Esophagus muscularis mucosa (tissue), 4 donors: ENCODE data around the gene WSCD2. TPM values are rescaled to one million over a fixed set of nuclear protein-coding genes. Genes with fewer than 3 reads are reported as not detected.

Source experiments
- DNase-seq: peaks from one replicate; pipeline ENCODE4 v3.0.0-alpha.2; 2017; ENCODE audit errors: extremely low spot score
- H3K27ac ChIP-seq, 4 donors: fragments of 200-600 bp; sonication (generic); replicated peaks in 1 of 4; 1 replicate in 3 of 4; 2 replicates in 1 of 4; pipeline ENCODE4 v1.5.1; 2016 to 2019; ENCODE audit warnings: mild to moderate bottlenecking in 1 of 4
- H3K27me3 ChIP-seq, 4 donors: fragments of 200-600 bp; sonication (generic); one replicate each; pipeline versions ENCODE4 v1.5.1 to v1.6.0; 2016 to 2019
- H3K36me3 ChIP-seq, 4 donors: fragments of 200-600 bp; sonication (generic); one replicate each; pipeline ENCODE4 v1.5.1; 2016 to 2019
- H3K4me1 ChIP-seq, 4 donors: fragments of 200-600 bp; sonication (generic); one replicate each; pipeline ENCODE4 v1.5.1; 2016 to 2019
- H3K4me3 ChIP-seq, 4 donors: fragments of 200-600 bp; sonication (generic); 1 replicate in 2 of 4; 2 replicates in 2 of 4; pipeline ENCODE4 v1.5.1; 2016 to 2019; ENCODE audit warnings: mild to moderate bottlenecking in 4 of 4, moderate library complexity in 1 of 4
- H3K9me3 ChIP-seq, 4 donors: fragments of 200-600 bp; sonication (generic); 1 replicate in 3 of 4; 2 replicates in 1 of 4; pipeline ENCODE4 v1.5.1; 2016 to 2019
- CTCF ChIP-seq, 3 experiments: fragments of 200-600 bp in 2 of 3; fragments of 450-650 bp in 1 of 3; sonication (generic) in 2 of 3; IDR thresholded peaks; one replicate each; pipeline ENCODE4 v1.5.1; 2017 to 2019; ENCODE audit warnings: antibody characterized with exemption in 3 of 3, mild to moderate bottlenecking in 2 of 3, moderate library complexity in 1 of 3
- EP300 ChIP-seq: sonication (generic); formaldehyde crosslinking; IDR thresholded peaks from one replicate; pipeline ENCODE4 v1.6.1; 2017; ENCODE audit warnings: antibody characterized with exemption
- POLR2A ChIP-seq: fragments of 450-650 bp; IDR thresholded peaks from one replicate; pipeline ENCODE4 v1.6.1; 2017; ENCODE audit warnings: antibody characterized with exemption, moderate library complexity, mild to moderate bottlenecking, low read depth
- POLR2AphosphoS5 ChIP-seq, 2 donors: sonication (generic); formaldehyde crosslinking; IDR thresholded peaks; one replicate each; pipeline ENCODE4 v1.6.1; 2017; ENCODE audit warnings: antibody characterized with exemption in 2 of 2
- WGBS: methylation state at CpG from one replicate; pipeline ENCODE4 v1.1.5; 2018; 5-methylcytosine and 5-hydroxymethylcytosine counted together
- intact Hi-C: fragments of 100-400 bp; cut with DNase I; formaldehyde crosslinking; loops from one replicate; pipeline ENCODE4 v1.15.1; 2023
- total RNA-seq, 4 donors: library from RNA; depleted of rRNA; stranded (reverse); fragments of >200 nt; gene quantifications; one replicate each; pipeline versions ENCODE4 v1.1.0 to v1.2.1, GENCODE V29; 2016

The WSCD2 gene
- total RNA-seq, 4 donors from 2014 or later, result 24.7 to 47.9 (median 30.4) TPM

GRCh38 chr12:108193493-108193892 lies 64.4 kb downstream of the WSCD2 start:
- no peak for DNase-seq
- H3K4me1 ChIP-seq, result peaks cover 6 to 39% (median 37%) of the 10 kb centered on the region in 4 donors
- intact Hi-C loops, result loop anchor here (5.0 kb wide), 2 partner anchors 61 to 319 kb away; no protein-coding TSS in a partner anchor
- WGBS, result 73% methylated on average over 5 of the region's 5 CpGs
- H3K27me3 ChIP-seq, result no peaks in the 10 kb centered on the region
- TF ChIP-seq POLR2A (no peak), EP300 (no peak)
- peaks cover 0 to 31% (median 12%) of the 10 kb centered on the region in 4 donors for H3K36me3 ChIP-seq
- H3K4me3 ChIP-seq, result no peak overlapping the region
- H3K27ac ChIP-seq, result no peak overlapping the region
- no peaks in the 10 kb centered on the region for H3K9me3 ChIP-seq

GRCh38 chr12:108193917-108194316 lies 64.8 kb downstream of the WSCD2 start:
- DNase-seq, result no peak
- Histone ChIP-seq H3K27me3 (no peaks in the 10 kb centered on the region), H3K4me1 (peaks cover 6 to 39% (median 37%) of the 10 kb centered on the region in 4 donors), H3K4me3 (no peak overlapping the region), H3K27ac (no peak overlapping the region), H3K36me3 (peaks cover 0 to 31% (median 12%) of the 10 kb centered on the region in 4 donors), H3K9me3 (no peaks in the 10 kb centered on the region)
- intact Hi-C loops, result loop anchor here (2.0 to 5.0 kb wide), 3 partner anchors 62 to 318 kb away; no protein-coding TSS in a partner anchor
- TF ChIP-seq POLR2AphosphoS5 (IDR thresholded peaks at IDR 0.05) (no peak), POLR2A (no peak), CTCF (IDR thresholded peaks at IDR 0.05) (peak; percentile 80 to 82 (median 81)), EP300 (no peak)
- WGBS, result 14% methylated on average over 2 of the region's 2 CpGs

- no peak for TF ChIP-seq POLR2AphosphoS5 (IDR thresholded peaks at IDR 0.05)
- TF ChIP-seq EP300, result no peak
- no peak for TF ChIP-seq POLR2A
- no peak for TF ChIP-seq CTCF (IDR thresholded peaks at IDR 0.05)
- Histone ChIP-seq H3K27ac (no peak overlapping the region), H3K4me1 (peaks cover 6 to 38% (median 37%) of the 10 kb centered on the region in 4 donors), H3K36me3 (peaks cover 0 to 35% (median 12%) of the 10 kb centered on the region in 4 donors), H3K4me3 (no peak overlapping the region), H3K9me3 (no peaks in the 10 kb centered on the region), H3K27me3 (no peaks in the 10 kb centered on the region)
- 84% methylated on average over 1 of the region's 1 CpG for WGBS
- intact Hi-C loops, result loop anchor here (2.0 to 5.0 kb wide), 3 partner anchors 62 to 318 kb away; no protein-coding TSS in a partner anchor
- DNase-seq, result no peak
These were observed 65.5 kb downstream of the WSCD2 start for GRCh38 chr12:108194585-108194984.

- Histone ChIP-seq H3K27me3 (no peaks in the 10 kb centered on the region), H3K4me3 (no peak overlapping the region), H3K36me3 (peaks cover 0 to 35% (median 12%) of the 10 kb centered on the region in 4 donors), H3K9me3 (no peaks in the 10 kb centered on the region), H3K27ac (no peak overlapping the region), H3K4me1 (peaks cover 0 to 22% (median 20%) of the 10 kb centered on the region in 4 donors)
- intact Hi-C loops, result no loop called here
- TF ChIP-seq POLR2A, result no peak
- no peak for TF ChIP-seq POLR2AphosphoS5 (IDR thresholded peaks at IDR 0.05)
- TF ChIP-seq CTCF (IDR thresholded peaks at IDR 0.05), result no peak
- no peak for TF ChIP-seq EP300
- WGBS, result 76% methylated on average over 1 of the region's 1 CpG
- no peak for DNase-seq
These were observed 67.2 kb downstream of the WSCD2 start for GRCh38 chr12:108196319-108196718.

GRCh38 chr12:108196921-108197320 lies 67.8 kb downstream of the WSCD2 start:
- Histone ChIP-seq H3K4me1 (peaks cover 0 to 16% (median 14%) of the 10 kb centered on the region in 4 donors), H3K36me3 (peaks cover 0 to 37% (median 12%) of the 10 kb centered on the region in 4 donors), H3K27me3 (no peaks in the 10 kb centered on the region), H3K9me3 (no peaks in the 10 kb centered on the region), H3K27ac (no peak overlapping the region), H3K4me3 (no peak overlapping the region)
- DNase-seq, result no peak
- TF ChIP-seq EP300 (no peak), CTCF (IDR thresholded peaks at IDR 0.05) (no peak), POLR2AphosphoS5 (IDR thresholded peaks at IDR 0.05) (no peak), POLR2A (no peak)
- WGBS, result 100% methylated on average over 2 of the region's 2 CpGs
- intact Hi-C loops, result no loop called here
